BJ (cell line): Measurements from ENCODE around the gene ARHGEF2. TPM values are rescaled to one million over a fixed set of nuclear protein-coding genes. Genes with fewer than 3 reads are reported as not detected.

Experiments
- CTCF ChIA-PET: fragments of 350-600 bp; formaldehyde crosslinking; extraction: SDS; loops from one replicate; lab custom pipeline; 2021; ENCODE audit warnings: antibody characterized with exemption, inconsistent platforms; lab: Yijun Ruan, JAX
- POLR2A ChIA-PET: fragments of 300-600 bp; sonication (Branson Sonifier 250); formaldehyde crosslinking; extraction: SDS; loops from one replicate; lab custom pipeline; 2021; ENCODE audit warnings: antibody characterized with exemption; lab: Charles Lee
- DNase-seq: peaks from one replicate; pipeline ENCODE4 v3.0.0-alpha.2; 2011; ENCODE audit warnings: low read depth
- H3K27me3 ChIP-seq: 2 replicates; pipeline ENCODE4 v1.6.0; 2011; ENCODE audit warnings: low read length; ENCODE audit not compliant: control insufficient read depth, insufficient read depth
- H3K36me3 ChIP-seq: 2 replicates; pipeline ENCODE4 v1.5.1; 2011; ENCODE audit warnings: low read length; ENCODE audit not compliant: control insufficient read depth, insufficient read depth
- H3K4me3 ChIP-seq: 2 replicates; pipeline ENCODE4 v1.5.1; 2011; ENCODE audit warnings: low read depth, mild to moderate bottlenecking, control low read depth, low read length
- CTCF ChIP-seq: IDR thresholded peaks from 2 replicates; pipeline ENCODE4 v1.5.1; 2011; ENCODE audit warnings: low read depth, mild to moderate bottlenecking, control low read depth, inconsistent platforms, low read length, moderate library complexity; ENCODE audit not compliant: insufficient read depth
- polyA plus RNA-seq: library from polyadenylated mRNA; depleted of rRNA; stranded (reverse); fragments of >200 nt; gene quantifications from 2 replicates; pipeline ENCODE4 v1.2.3, GENCODE V29; 2011

ARHGEF2 gene
- polyA plus RNA-seq, 1 experiment = 213 TPM

DNA sequence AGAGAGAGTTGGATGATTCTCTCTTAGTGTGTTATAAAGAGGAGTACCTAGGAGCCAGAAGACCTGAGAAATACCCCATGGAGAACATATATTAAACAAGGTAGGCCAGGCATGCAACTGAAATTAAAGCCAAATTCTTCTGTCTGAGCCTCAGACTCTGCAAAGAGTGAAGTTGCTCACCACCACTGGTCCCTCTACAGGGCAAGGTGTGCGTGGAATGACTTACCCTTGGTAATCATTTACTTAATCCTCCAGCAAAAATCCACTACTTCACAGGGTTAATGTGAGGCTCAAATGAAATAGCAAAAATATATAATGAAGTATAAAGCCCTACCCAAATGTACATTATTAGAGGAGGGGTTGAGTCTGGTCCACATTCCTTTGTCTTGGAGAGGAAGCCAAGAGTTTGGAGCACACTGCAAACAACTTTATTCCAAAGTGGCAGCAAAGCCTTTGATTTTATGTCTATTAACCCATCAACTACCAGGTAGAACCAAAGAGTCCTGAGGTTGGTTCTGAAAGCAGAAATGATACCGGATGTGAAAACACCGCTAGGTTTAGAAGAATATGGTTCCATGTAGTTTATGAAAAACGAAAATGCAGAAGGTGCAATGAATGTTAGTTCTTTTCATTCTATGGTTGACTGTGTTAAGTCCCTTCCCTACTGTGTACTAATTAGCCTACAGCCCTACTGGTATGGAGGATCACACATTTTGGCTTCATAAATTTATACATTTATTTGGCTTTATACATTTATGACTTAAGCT, 33.9 kb upstream of the ARHGEF2 start:
- POLR2A ChIA-PET = no interaction called here
- no peak for DNase-seq
- Histone ChIP-seq H3K36me3 (peaks cover 26% of the 10 kb centered on the region), H3K4me3 (no peak overlapping the region), H3K27me3 (no peaks in the 10 kb centered on the region)
- CTCF ChIA-PET = interaction anchor here (0.6 kb wide), 1 partner anchor 213 kb away, joined by 6 read pairs; no protein-coding TSS in a partner anchor
- no peak for TF ChIP-seq CTCF

GRCh38 chr1:156009404-156009803, 31.1 kb upstream of the ARHGEF2 start:
- H3K4me3 ChIP-seq = no peak overlapping the region
- DNase-seq = no peak
- no peak for TF ChIP-seq CTCF
- POLR2A ChIA-PET = no interaction called here
- H3K36me3 ChIP-seq = peaks cover 24% of the 10 kb centered on the region
- H3K27me3 ChIP-seq = no peaks in the 10 kb centered on the region
- CTCF ChIA-PET = interaction anchor here (0.6 to 1.8 kb wide), 3 partner anchors 8 to 216 kb away, joined by 3 to 5 read pairs (median 3); no protein-coding TSS in a partner anchor

GRCh38 chr1:156006666-156007376, 28.5 kb upstream of the ARHGEF2 start:
- CTCF ChIA-PET = interaction anchor here (0.6 to 2.6 kb wide), 3 partner anchors 17 to 59 kb away, joined by 3 to 10 read pairs (median 4); no protein-coding TSS in a partner anchor
- H3K27me3 ChIP-seq = no peaks in the 10 kb centered on the region
- peaks cover 18% of the 10 kb centered on the region for H3K36me3 ChIP-seq
- TF ChIP-seq CTCF = no peak
- DNase-seq = no peak
- H3K4me3 ChIP-seq = no peak overlapping the region
- POLR2A ChIA-PET = no interaction called here

DNA sequence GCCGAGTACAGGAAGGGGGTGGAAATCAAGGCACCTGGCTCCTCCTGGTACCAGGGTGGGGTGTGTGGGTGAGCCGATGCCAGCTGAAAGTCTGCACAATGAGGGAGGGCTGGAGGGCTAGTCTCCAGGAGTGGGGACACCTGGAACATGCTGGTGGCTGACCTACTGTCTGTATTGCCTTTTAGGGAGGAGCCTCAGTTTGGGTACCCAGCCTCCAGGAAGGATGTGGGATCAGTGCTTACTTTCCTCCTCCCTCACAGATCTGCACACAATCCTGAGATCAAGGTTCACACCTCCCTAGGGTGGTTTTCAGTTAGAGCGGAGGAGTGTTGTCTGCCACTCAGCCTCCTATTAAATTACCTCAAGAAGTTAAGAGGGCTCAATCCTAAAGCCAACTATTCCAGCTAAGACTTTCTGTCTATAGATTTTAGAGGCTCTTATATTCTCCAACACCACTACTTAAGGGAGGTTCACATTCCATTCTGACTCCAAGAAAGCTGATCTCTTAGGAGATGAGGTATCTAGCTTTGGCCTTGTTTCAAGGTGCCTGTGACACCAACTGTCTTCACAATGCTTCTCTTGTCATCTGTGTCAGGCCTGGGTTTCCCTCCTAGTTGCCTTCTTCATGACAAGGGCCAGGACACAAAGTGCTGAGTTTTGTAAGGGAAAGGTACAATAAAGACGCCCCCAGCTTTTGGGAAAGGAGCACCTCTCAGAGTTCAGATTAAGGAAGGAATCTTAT, 26.7 kb upstream of the ARHGEF2 start:
- ChIA-PET POLR2A (no interaction called here), CTCF (interaction anchor here (3.2 kb wide), 1 partner anchor 16 kb away, joined by 24 read pairs; no protein-coding TSS in a partner anchor)
- Histone ChIP-seq H3K36me3 (peaks cover 8% of the 10 kb centered on the region), H3K4me3 (no peak overlapping the region), H3K27me3 (no peaks in the 10 kb centered on the region)
- no peak for DNase-seq
- TF ChIP-seq CTCF = no peak

DNA sequence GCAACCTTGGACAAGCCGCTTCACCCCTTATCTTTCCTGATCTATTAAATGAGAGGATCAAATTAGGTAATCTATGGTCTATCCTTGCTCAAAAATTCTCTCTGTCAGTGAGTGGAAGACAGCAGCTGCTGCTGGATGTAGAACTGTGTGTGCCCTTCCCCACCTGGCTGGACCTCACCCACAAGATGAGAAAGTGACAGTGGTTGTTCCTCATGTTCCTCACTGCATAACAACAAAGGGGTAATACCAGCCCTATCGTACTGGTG, 25.5 kb upstream of the ARHGEF2 start:
- CTCF ChIA-PET = interaction anchor here (2.1 to 3.2 kb wide), 2 partner anchors 15 to 62 kb away, joined by 11 to 24 read pairs; no protein-coding TSS in a partner anchor
- POLR2A ChIA-PET = no interaction called here
- H3K36me3 ChIP-seq = peaks cover 2% of the 10 kb centered on the region

More for the DNA sequence above, 25.5 kb upstream of the ARHGEF2 start:
- TF ChIP-seq CTCF = no peak
- no peak for DNase-seq
- H3K4me3 ChIP-seq = no peak overlapping the region
- no peaks in the 10 kb centered on the region for H3K27me3 ChIP-seq
